HG03196 (cell line): ENCODE results near the gene CNTN2.

ENCODE experiments used
- ATAC-seq: cut with Tn5 transposase; IDR thresholded peaks from one replicate; pipeline ENCODE4 v1.9.1; 2021; ENCODE audit not compliant: unreplicated experiment

Gene CNTN2

GRCh38 chr1:205054013-205054412, 11.0 kb downstream of the CNTN2 start:
- no peak for ATAC-seq

- no peak for ATAC-seq
Measured at GRCh38 chr1:205056188-205056611, 13.2 kb downstream of the CNTN2 start.

GRCh38 chr1:205056956-205057568, 14.1 kb downstream of the CNTN2 start:
- ATAC-seq: no peak

- ATAC-seq: no peak
Measured at GRCh38 chr1:205057808-205058575, 15.0 kb downstream of the CNTN2 start.

GRCh38 chr1:205058853-205059252, 15.8 kb downstream of the CNTN2 start:
- no peak for ATAC-seq

GRCh38 chr1:205059660-205060059, 16.6 kb downstream of the CNTN2 start:
- ATAC-seq: no peak

- no peak for ATAC-seq
Measured at GRCh38 chr1:205060746-205061145, 17.7 kb downstream of the CNTN2 start.

GRCh38 chr1:205061227-205061626, 18.2 kb downstream of the CNTN2 start:
- no peak for ATAC-seq

GRCh38 chr1:205061665-205062069, 18.7 kb downstream of the CNTN2 start:
- no peak for ATAC-seq

GRCh38 chr1:205062319-205062718, 19.3 kb downstream of the CNTN2 start:
- ATAC-seq: no peak

- no peak for ATAC-seq
Measured at GRCh38 chr1:205062895-205063294, 19.9 kb downstream of the CNTN2 start.

- ATAC-seq: no peak
Measured at GRCh38 chr1:205064301-205064700, 21.3 kb downstream of the CNTN2 start.

GRCh38 chr1:205064741-205065316, 21.8 kb downstream of the CNTN2 start:
- no peak for ATAC-seq

GRCh38 chr1:205065666-205066065, 22.7 kb downstream of the CNTN2 start:
- ATAC-seq: no peak

- no peak for ATAC-seq
Measured at GRCh38 chr1:205066141-205066818, 23.3 kb downstream of the CNTN2 start.

- ATAC-seq: no peak
Measured at GRCh38 chr1:205067031-205067430, 24.0 kb downstream of the CNTN2 start.

GRCh38 chr1:205068001-205068400, 25.0 kb downstream of the CNTN2 start:
- ATAC-seq: no peak

GRCh38 chr1:205068457-205069040, 25.5 kb downstream of the CNTN2 start:
- ATAC-seq: no peak

- no peak for ATAC-seq
Measured at GRCh38 chr1:205069371-205070125, 26.5 kb downstream of the CNTN2 start.

GRCh38 chr1:205071028-205071409, 28.0 kb downstream of the CNTN2 start:
- no peak for ATAC-seq

GRCh38 chr1:205071801-205072200, 28.8 kb downstream of the CNTN2 start:
- no peak for ATAC-seq
